Endothelial cell of umbilical vein (primary cell): ENCODE measurements around the gene TK2. TPM values are rescaled to one million over a fixed set of nuclear protein-coding genes. Genes with fewer than 3 reads are reported as not detected.

Experiments
- BruUV-seq: library from RNA; stranded (reverse); fragments of 400-500 nt; replicated peaks from 2 replicates; lab custom pipeline; 2021; lab: Mats Ljungman, UMichigan
- CTCF ChIA-PET: fragments of 300-600, 350-600 bp; sonication (Branson Sonifier 250); formaldehyde crosslinking; loops from one replicate; lab custom pipeline; 2021; ENCODE audit warnings: antibody characterized with exemption, inconsistent platforms; lab: Charles Lee
- POLR2A ChIA-PET: fragments of 300-600, 350-600 bp; sonication (Branson Sonifier 250); formaldehyde crosslinking; loops from one replicate; lab custom pipeline; 2021; ENCODE audit warnings: antibody characterized with exemption, inconsistent platforms; lab: Charles Lee
- DNase-seq: peaks from one replicate; pipeline ENCODE4 v3.0.0-alpha.2; 2011; ENCODE audit warnings: low read depth, low spot score
- FAIRE-seq: peaks from 2 replicates; lab custom pipeline; 2011; peaks lifted over from hg19 to GRCh38; lab: Jason Lieb, UNC
- H2AFZ ChIP-seq: 2 replicates; pipeline ENCODE4 v1.6.0; 2012; ENCODE audit warnings: low read depth, low read length, control low read depth, inconsistent platforms
- H3K27ac ChIP-seq: 2 replicates; pipeline ENCODE4 v1.5.1; 2011; ENCODE audit warnings: low read depth, mild to moderate bottlenecking, control low read depth, low read length, moderate library complexity; ENCODE audit not compliant: insufficient read depth
- H3K27me3 ChIP-seq, 2 experiments: 2 replicates each; pipeline versions ENCODE4 v1.6.0 to v1.6.1; 2011; ENCODE audit warnings: low read length in 2 of 2, mixed read lengths in 1 of 2; ENCODE audit not compliant: control insufficient read depth in 2 of 2, insufficient read depth in 2 of 2
- H3K36me3 ChIP-seq, 2 experiments: 2 replicates in 1 of 2; 3 replicates in 1 of 2; pipeline ENCODE4 v1.5.1; 2011; ENCODE audit warnings: low read length in 2 of 2, mild to moderate bottlenecking in 1 of 2, moderate library complexity in 1 of 2; ENCODE audit not compliant: control insufficient read depth in 2 of 2, insufficient read depth in 2 of 2; ENCODE audit errors: extremely low read depth in 1 of 2
- H3K4me1 ChIP-seq: 3 replicates; pipeline ENCODE4 v1.5.1; 2011; ENCODE audit warnings: mild to moderate bottlenecking, low read length; ENCODE audit not compliant: control insufficient read depth, insufficient read depth; ENCODE audit errors: extremely low read depth
- H3K4me2 ChIP-seq: 2 replicates; pipeline ENCODE4 v1.6.1; 2011; ENCODE audit warnings: low read length, control low read depth, mixed read lengths; ENCODE audit not compliant: insufficient read depth
- H3K4me3 ChIP-seq, 3 experiments: fragments of 200-600 bp in 1 of 3; sonication (generic), shearing (Covaris generic) in 1 of 3; replicated peaks in 1 of 3; 2 replicates each; pipeline ENCODE4 v1.5.1; 2011 to 2016; ENCODE audit warnings: control low read depth in 3 of 3, low read length in 3 of 3, mild to moderate bottlenecking in 2 of 3, inconsistent platforms in 1 of 3, low read depth in 1 of 3, moderate library complexity in 1 of 3; ENCODE audit not compliant: insufficient read depth in 1 of 3
- H3K79me2 ChIP-seq: 2 replicates; pipeline ENCODE4 v1.6.0; 2012; ENCODE audit warnings: low read length, inconsistent platforms; ENCODE audit not compliant: control insufficient read depth, insufficient read depth
- H3K9ac ChIP-seq: replicated peaks from 2 replicates; pipeline ENCODE3; 2011; ENCODE audit warnings: low read length, control low read depth; ENCODE audit not compliant: insufficient read depth; ENCODE audit errors: extremely low read depth
- H3K9me1 ChIP-seq: replicated peaks from 3 replicates; pipeline ENCODE4 v1.6.0; 2011; ENCODE audit warnings: mild to moderate bottlenecking, low read length; ENCODE audit not compliant: control insufficient read depth, insufficient read depth; ENCODE audit errors: extremely low read depth
- H3K9me3 ChIP-seq: replicated peaks from 2 replicates; pipeline ENCODE4 v1.5.1; 2012; ENCODE audit warnings: low read length, inconsistent platforms; ENCODE audit not compliant: control insufficient read depth, insufficient read depth
- H4K20me1 ChIP-seq: replicated peaks from 2 replicates; pipeline ENCODE3; 2011; ENCODE audit warnings: mild to moderate bottlenecking, low read length; ENCODE audit not compliant: control insufficient read depth, insufficient read depth; ENCODE audit errors: extremely low read depth
- CTCF ChIP-seq, 2 donors: IDR thresholded peaks; 1 replicate in 1 of 2; 2 replicates in 1 of 2; pipeline ENCODE4 v1.5.1; 2011; ENCODE audit warnings: low read length in 2 of 2, mild to moderate bottlenecking in 2 of 2, moderate library complexity in 2 of 2, control low read depth in 1 of 2, inconsistent platforms in 1 of 2, low read depth in 1 of 2; ENCODE audit not compliant: insufficient read depth in 1 of 2; ENCODE audit errors: extremely low read depth in 1 of 2
- EZH2 ChIP-seq: IDR thresholded peaks from 2 replicates; pipeline ENCODE4 v1.6.1; 2012; ENCODE audit warnings: borderline replicate concordance, low read depth, mild to moderate bottlenecking, moderate library complexity, low read length, inconsistent platforms; ENCODE audit not compliant: severe bottlenecking
- FOS ChIP-seq: IDR thresholded peaks from 2 replicates; pipeline ENCODE4 v1.6.1; 2011; ENCODE audit warnings: mild to moderate bottlenecking, low read length, moderate library complexity, borderline replicate concordance; ENCODE audit not compliant: insufficient read depth
- GATA2 ChIP-seq: IDR thresholded peaks from 2 replicates; pipeline ENCODE4 v1.7.0; 2011; ENCODE audit warnings: low read depth, mild to moderate bottlenecking, moderate library complexity, mixed read lengths, low read length; ENCODE audit not compliant: insufficient read length, insufficient read depth
- JUN ChIP-seq: IDR thresholded peaks from 2 replicates; pipeline ENCODE4 v1.6.1; 2011; ENCODE audit warnings: borderline replicate concordance, low read depth; ENCODE audit not compliant: insufficient read length, insufficient read depth
- MAX ChIP-seq: IDR thresholded peaks from 2 replicates; pipeline ENCODE4 v1.6.1; 2011; ENCODE audit not compliant: insufficient read depth, insufficient read length
- MYC ChIP-seq: IDR thresholded peaks from one replicate; pipeline ENCODE4 v1.6.1; 2011; ENCODE audit warnings: mild to moderate bottlenecking, low read depth, low read length
- POLR2A ChIP-seq: IDR thresholded peaks from 2 replicates; pipeline ENCODE4 v1.6.1; 2012; ENCODE audit warnings: low read depth, mild to moderate bottlenecking, control low read depth, low read length
- POLR2AphosphoS5 ChIP-seq: IDR thresholded peaks from 2 replicates; pipeline ENCODE4 v1.6.1; 2012; ENCODE audit warnings: low read depth, mild to moderate bottlenecking, control low read depth, low read length, moderate library complexity; ENCODE audit not compliant: insufficient read depth
- dilution Hi-C: fragments of 300-500 bp; cut with MboI; formaldehyde crosslinking; loops from one replicate; pipeline ENCODE4 v1.15.0; 2019; ENCODE audit warnings: low sequenced_read_pairs; ENCODE audit not compliant: extremely low pct_ligation_motif_present
- intact Hi-C: fragments of 100-400 bp; cut with micrococcal nuclease; formaldehyde crosslinking; loops from one replicate; pipeline ENCODE4 v1.10.0; 2022
- polyA plus RNA-seq, 4 experiments: library from polyadenylated mRNA; depleted of rRNA in 3 of 4; stranded (reverse) in 3 of 4; unstranded in 1 of 4; fragments of >200 nt; gene quantifications; 2 replicates each; pipeline versions ENCODE4 v1.2.1 to v1.2.3, GENCODE V29; 2011 to 2012; ENCODE audit warnings: missing spikeins in 1 of 4
- total RNA-seq: library from RNA; stranded (reverse); gene quantifications from 2 replicates; pipeline ENCODE4 v1.2.3, GENCODE V29; 2021

The TK2 gene
- total and polyA plus RNA-seq, 2 donors (not counting 3 experiments of a cell fraction or from before 2014, with no cell fraction given), result 12.1 to 25.2 TPM

- TF ChIP-seq GATA2 (no peak), CTCF (IDR thresholded peaks at IDR 0.05; ENCODE audit: extremely low read depth in 1 of 2, insufficient read depth in 1 of 2, low read depth in 1 of 2, low read length in 2 of 2) (no peak), POLR2AphosphoS5 (no peak), FOS (no peak), POLR2A (no peak), JUN (no peak), EZH2 (no peak), MYC (no peak), MAX (no peak)
- CTCF ChIA-PET, result interaction anchor here (1.0 to 1.8 kb wide), 4 partner anchors 17 to 149 kb away, joined by 3 to 6 read pairs (median 4); no protein-coding TSS in a partner anchor
- dilution Hi-C loops, result no loop called here
Observed at GRCh38 chr16:66490774-66491715, 58.9 kb downstream of the TK2 start.

More at GRCh38 chr16:66490774-66491715, 58.9 kb downstream of the TK2 start:
- no TSS peak for BruUV-seq
- H3K27ac ChIP-seq, result no peak overlapping the region
- POLR2A ChIA-PET, result no interaction called here
- intact Hi-C loops, result no loop called here
- H3K4me1 ChIP-seq, result peaks cover 2% of the 10 kb centered on the region
- H3K27me3 ChIP-seq, result peaks cover 0 to 2% of the 10 kb centered on the region in 2 experiments
- H2AFZ ChIP-seq, result no peak overlapping the region
- no peaks in the 10 kb centered on the region for H3K9me3 ChIP-seq
- no peak overlapping the region for H3K4me2 ChIP-seq
- H3K36me3 ChIP-seq, result no peaks in the 10 kb centered on the region
- H4K20me1 ChIP-seq, result no peaks in the 10 kb centered on the region
- H3K79me2 ChIP-seq, result no peaks in the 10 kb centered on the region
- no peak overlapping the region for H3K9ac ChIP-seq
- H3K9me1 ChIP-seq, result no peaks in the 10 kb centered on the region
- FAIRE-seq (no peak), DNase-seq (no peak)
- no peak overlapping the region for H3K4me3 ChIP-seq
